ENCODE results near the gene RTP1. TPM values are rescaled to one million over a fixed set of nuclear protein-coding genes. Genes with fewer than 3 reads are reported as not detected.

Gene RTP1
- total RNA-seq, 1 donor = not detected

DNA sequence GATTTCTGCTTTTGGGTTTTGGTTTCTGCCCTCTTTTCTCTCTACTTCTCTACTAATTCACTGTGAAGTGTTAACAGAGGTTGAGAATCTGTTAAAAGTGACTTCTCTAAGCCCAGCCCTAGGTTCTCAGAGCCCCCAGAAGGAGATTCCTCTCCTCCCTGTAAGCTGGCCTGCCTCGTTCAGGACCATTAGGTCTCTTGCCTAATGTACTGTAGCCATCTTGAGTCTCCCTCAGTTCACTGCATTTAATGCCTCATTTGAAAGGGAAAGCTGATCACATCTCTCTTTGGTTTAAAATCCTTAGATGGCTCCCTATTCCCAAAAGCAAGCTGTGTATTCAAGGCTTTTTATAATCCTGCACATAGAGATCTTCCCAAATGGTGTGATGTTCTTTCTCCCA lies 16.3 kb downstream of the RTP1 start:
- H3K4me3 ChIP-seq (ENCODE audit: low read depth, low read length) = no peak overlapping the region
- TF ChIP-seq, protein P1, sequence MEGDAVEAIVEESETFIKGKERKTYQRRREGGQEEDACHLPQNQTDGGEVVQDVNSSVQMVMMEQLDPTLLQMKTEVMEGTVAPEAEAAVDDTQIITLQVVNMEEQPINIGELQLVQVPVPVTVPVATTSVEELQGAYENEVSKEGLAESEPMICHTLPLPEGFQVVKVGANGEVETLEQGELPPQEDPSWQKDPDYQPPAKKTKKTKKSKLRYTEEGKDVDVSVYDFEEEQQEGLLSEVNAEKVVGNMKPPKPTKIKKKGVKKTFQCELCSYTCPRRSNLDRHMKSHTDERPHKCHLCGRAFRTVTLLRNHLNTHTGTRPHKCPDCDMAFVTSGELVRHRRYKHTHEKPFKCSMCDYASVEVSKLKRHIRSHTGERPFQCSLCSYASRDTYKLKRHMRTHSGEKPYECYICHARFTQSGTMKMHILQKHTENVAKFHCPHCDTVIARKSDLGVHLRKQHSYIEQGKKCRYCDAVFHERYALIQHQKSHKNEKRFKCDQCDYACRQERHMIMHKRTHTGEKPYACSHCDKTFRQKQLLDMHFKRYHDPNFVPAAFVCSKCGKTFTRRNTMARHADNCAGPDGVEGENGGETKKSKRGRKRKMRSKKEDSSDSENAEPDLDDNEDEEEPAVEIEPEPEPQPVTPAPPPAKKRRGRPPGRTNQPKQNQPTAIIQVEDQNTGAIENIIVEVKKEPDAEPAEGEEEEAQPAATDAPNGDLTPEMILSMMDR (IDR thresholded peaks at IDR 0.05; ENCODE audit: insufficient read depth, low read length) = no peak
- DNase-seq (ENCODE audit: low read depth) = no peak

DNA sequence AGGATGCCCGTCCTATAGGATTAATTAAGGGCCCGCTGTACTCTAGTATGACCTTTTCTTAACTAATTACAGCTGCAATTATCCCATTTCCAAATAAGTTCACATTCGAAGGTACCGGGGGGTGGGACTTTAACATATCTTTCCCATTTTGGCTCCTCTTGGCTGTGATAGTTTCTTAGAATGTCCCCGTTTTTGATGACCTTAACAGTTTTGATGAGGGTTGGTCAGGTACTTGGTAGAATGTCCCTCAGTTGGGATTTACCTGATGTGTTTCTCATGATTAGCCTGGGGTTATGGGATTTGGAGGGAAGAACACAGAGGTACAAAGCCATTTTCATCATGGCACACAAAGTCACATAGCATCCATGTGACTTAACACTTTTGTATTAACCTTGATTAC lies 18.2 kb downstream of the RTP1 start:
- TF ChIP-seq, protein P1 (IDR thresholded peaks at IDR 0.05; ENCODE audit: insufficient read depth, low read length) = no peak
- H3K4me3 ChIP-seq (ENCODE audit: low read depth, low read length) = no peak overlapping the region
- no peak for DNase-seq (ENCODE audit: low read depth)

GRCh38 chr3:187222801-187223200 lies 25.5 kb downstream of the RTP1 start:
- DNase-seq (ENCODE audit: low read depth) = no peak
- TF ChIP-seq, protein P1 (IDR thresholded peaks at IDR 0.05; ENCODE audit: insufficient read depth, low read length) = no peak
- H3K4me3 ChIP-seq (ENCODE audit: low read depth, low read length) = no peak overlapping the region

DNA sequence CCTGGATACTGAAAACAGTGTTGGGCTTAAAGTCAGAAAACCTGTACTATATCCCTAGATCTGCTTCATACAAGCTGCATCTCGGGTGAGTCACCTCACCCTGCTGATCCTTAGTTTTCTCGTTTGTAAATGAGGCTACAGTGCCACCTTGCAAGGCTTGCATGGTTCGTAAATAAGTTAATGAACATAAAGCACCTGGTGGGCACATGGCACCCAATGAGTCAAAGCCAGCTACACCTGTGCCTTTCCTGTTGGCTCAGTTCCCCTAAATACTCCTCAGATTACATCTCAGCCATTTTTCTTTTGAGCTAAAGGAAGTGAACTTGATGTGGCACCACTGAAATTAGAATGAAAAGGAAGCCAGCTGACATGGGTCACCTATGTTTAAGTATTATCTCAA lies 26.5 kb downstream of the RTP1 start:
- H3K4me3 ChIP-seq (ENCODE audit: low read depth, low read length) = no peak overlapping the region
- TF ChIP-seq, protein P1 (IDR thresholded peaks at IDR 0.05; ENCODE audit: insufficient read depth, low read length) = no peak
- DNase-seq (ENCODE audit: low read depth) = no peak

DNA sequence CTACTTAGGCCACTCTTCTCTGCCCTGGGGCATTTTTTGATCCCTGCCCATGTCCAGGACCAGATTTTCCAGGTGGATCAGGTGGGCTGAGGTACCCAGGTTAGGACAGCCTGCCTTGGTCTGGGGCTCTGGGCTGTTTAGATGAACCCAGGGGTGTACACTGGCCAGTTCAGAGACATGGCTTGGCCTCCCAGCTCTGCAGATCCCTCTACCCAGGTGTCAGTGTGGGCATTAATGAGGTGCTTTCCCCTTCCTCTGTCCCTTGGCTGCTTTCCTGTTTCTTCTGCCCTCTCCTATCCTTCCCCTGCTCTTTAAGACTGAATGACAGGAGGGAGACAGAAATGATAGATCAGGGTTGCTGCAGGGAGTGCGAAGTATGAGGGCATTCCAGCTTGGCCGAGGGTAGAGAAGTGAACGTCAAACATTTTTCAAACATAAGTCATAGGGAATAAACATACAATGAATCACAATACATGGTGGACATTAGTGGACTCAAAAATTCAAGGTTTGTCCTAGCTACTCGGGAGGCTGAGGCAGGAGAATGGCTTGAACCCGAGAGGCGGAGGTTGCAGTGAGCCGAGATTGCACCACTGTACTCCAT lies 30.5 kb downstream of the RTP1 start:
- peak; percentile 84 for DNase-seq (ENCODE audit: low read depth)

GRCh38 chr3:187228740-187229139 lies 31.5 kb downstream of the RTP1 start:
- TF ChIP-seq, protein P1 (IDR thresholded peaks at IDR 0.05; ENCODE audit: insufficient read depth, low read length) = no peak
- no peak overlapping the region for H3K4me3 ChIP-seq (ENCODE audit: low read depth, low read length)
- DNase-seq (ENCODE audit: low read depth) = peak; percentile 48

More for the DNA sequence above, 30.5 kb downstream of the RTP1 start:
- H3K4me3 ChIP-seq (ENCODE audit: low read depth, low read length) = no peak overlapping the region
- TF ChIP-seq, protein P1 (IDR thresholded peaks at IDR 0.05; ENCODE audit: insufficient read depth, low read length) = no peak

DNA sequence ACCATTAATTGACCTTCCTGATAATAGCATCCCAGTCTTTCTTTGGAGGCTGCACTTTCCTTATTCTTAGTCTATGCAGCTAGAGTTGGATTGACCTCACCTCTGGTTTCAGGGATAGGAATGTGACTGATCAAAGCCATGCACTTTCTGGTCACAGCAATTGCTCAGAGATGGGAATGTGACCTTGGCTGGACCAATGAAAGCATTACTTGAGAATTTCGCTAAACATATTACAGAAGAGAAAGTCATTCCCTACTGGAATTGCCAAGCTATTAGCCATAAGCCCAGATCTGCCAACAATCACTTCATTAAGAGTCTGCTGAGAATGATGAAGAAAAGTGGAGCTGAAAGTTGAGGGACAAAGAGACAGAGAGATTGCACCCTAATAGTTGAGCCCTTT lies 32.7 kb downstream of the RTP1 start:
- DNase-seq (ENCODE audit: low read depth) = peak; percentile 36
- no peak overlapping the region for H3K4me3 ChIP-seq (ENCODE audit: low read depth, low read length)
- TF ChIP-seq, protein P1 (IDR thresholded peaks at IDR 0.05; ENCODE audit: insufficient read depth, low read length) = no peak
